NOMO-1 treated with DMSO at 0.1 percent for 48 hours (cell line): Measurements from ENCODE around the gene CD52.

Source experiments
- DNase-seq: peaks from one replicate; lab custom pipeline; 2025; ENCODE audit not compliant: unreplicated experiment; lab: John Stamatoyannopoulos, UW

Gene CD52

DNA sequence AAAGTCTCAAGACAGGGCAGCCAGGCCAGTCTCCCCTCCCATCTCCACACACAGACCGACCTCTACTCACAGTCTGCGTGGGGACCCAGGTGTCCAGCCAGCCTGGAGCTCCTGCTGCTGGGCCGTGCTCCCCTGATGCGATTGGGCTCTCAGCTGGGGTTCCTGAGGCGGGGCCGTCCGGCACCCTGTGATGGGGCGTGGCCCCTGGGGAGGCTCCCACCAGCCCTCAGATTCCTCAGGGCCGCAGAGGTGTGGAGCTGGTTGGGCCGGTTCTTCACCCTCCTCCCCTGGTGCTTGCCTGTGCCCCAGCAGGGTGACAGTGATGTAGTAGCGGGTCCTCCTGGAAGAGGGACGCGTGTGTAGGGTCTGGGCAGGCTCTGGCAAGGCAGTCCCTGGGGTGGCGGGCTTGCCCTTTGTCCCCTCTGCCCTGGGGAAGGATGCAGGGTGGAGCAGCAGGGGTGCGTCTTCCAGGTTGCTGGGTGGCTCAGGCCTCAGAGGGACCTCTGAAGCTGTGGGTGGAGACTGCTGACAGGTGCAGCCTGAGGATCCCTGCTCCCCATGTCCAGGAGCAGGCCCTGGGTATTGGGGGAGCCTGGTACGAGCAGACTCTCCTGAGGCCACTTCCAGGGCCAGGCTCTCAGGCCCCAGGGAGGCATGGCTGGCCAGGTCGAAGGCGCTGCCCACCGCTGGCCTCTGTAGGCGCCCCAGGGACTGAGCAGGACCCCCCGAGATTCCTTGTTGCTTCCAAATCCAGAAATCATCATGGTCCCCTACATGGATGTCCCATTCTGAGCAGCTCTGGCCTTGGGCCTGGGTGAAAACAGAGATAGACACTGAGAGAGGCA is 36.4 kb downstream of the CD52 start, which contains the start of gene CRYBG2:
TSS of gene CRYBG2 (minus strand) at position 155 of the 845 bp plus-strand sequence. CDS start 7,473 bp downstream, outside the sequence.
- DNase-seq: no peak

DNA sequence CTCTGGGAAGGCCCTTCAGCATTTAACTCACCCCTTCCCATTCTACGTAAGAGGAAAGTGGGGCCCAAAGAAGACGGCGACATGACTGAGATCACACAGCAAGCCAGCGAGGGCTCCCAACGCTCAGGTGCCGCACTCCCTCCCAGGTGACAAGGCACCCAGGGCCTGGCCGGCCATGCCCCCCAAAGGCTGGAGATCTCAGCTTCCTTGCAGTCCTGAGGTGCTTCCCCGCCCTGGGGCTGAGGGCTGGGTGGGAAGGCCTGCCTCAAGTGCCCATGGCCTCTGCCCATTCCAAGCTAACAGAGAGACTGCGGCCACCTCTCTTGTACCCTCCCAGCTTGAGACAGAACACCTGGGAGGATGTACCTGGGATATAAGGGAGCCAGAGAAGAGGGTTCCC is 37.2 kb downstream of the CD52 start:
- DNase-seq: no peak

DNA sequence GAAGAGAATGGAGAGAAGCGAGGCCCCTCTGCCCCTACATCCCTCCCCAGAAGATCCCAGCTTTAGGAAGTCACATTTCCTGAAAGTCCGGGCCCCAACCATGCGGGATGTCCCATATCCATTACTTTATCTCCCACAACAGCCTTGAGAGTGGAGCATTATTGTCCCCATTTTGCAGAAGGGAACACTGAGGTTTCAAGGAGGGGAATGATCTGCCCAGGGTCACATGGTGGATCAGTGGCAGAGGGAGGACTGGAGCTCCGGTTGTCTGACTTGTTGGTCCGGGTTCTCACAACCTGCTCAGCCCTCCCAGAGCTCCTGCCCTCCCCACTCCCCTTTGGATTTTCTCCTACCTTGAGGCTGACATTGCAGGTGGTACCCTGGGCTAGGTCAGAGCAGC is 38.3 kb downstream of the CD52 start:
- no peak for DNase-seq

DNA sequence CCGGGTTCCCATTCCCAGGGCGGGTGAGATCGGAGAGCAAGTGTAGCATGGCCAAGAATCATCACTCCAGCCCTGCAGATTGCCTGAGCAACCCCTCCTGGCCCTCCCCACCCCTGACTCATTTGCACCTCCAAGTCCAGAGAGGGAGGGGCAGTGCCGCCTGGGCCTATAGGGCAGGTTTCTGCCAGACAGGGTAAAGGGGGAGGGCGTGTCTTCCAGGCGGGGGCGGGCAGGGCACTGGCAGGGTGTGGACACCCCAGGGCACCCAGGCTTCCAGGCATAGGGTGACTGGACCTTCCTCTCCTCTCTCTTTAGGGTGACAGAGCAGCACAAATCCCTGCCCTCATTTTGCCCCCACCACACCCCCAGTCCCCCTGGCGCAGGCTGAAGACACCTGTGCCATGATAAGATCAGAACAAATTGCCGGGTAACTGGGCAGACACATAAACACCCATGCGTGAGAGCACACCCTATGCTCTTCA is 39.4 kb downstream of the CD52 start:
- no peak for DNase-seq

DNA sequence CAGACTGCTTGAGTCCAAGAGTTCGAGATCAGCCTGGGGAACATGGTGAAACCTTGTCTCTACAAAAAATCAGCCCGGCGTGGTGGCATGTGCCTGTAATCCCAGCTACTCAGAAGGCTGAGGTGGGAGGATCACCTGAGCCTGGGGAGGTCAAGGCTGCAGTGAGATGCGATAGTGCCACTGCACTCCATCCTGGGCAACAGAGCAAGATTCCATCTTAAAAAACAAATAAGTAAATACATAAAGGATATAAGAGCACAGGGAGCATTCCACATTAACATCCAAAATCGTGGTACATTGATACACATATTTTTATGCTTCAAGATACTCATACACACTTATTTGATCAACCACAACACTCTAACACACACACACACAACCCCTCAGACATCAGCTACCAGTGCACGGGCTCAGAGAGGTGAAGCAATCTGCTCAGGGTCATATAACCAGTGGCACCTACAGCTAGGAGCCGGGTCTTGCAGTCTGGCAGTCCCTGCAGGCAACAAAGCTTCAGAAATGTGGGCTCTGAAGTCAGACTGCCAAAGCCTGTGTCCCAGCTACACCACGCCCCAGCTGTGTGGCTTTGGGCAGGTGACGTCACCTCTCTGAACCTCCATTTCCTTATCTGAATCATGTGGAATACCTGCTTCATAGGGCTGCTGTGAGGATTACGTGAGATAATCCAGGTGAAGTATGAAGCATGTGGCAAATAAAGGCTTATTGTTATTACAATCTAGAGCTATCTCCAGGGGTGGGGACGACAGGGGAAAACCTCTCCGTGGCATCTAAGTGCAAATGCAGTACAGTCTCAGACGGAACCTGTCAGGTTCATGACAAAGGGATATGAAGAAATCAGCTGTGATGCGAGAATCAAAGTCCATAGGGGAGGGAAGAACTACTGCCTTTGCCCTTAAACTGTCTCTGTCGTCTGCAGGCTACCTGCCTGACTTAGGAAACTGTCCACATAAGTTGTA is 40.9 kb downstream of the CD52 start:
- DNase-seq: peak; percentile 69

DNA sequence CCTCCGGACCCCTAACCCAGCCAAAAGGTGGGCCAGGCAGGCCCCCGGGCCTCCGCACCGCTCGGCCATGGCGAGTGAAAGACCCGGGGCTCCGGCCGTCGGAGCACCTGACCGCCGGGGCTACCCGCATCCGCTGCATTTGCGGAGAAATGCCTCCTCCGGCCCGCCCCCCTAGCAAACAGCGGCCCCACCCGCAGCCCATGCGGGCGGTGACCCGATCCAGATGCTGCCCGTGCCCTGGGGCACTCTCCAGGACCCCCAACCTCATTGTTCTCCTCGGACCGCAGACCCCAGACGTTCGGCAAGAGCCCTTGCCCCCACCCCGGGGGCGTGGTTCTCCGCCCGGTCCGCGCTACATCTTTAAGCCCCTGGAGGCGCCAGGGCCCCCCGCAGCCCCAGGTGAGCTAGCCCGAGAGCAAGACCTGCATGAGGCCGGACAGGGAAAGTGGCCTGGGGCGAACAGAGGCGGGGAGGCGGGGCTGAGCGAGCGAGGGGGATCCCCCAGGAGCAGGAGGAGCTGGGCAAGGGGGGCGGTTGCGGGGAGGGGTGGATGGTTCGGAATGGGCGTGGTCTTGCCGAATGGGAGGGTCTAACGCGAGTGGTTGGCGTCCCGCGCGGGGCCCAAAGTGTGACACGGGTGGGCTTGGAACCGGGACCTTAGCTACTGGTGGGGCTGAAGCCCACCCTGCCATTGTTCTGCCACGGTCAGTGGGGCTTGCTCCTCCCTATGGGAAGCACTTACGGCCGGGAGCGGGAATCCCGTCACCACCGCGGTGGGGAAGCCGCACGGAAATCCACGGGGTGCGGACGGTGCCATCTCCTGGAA is 42.4 kb downstream of the CD52 start:
- DNase-seq: no peak

DNA sequence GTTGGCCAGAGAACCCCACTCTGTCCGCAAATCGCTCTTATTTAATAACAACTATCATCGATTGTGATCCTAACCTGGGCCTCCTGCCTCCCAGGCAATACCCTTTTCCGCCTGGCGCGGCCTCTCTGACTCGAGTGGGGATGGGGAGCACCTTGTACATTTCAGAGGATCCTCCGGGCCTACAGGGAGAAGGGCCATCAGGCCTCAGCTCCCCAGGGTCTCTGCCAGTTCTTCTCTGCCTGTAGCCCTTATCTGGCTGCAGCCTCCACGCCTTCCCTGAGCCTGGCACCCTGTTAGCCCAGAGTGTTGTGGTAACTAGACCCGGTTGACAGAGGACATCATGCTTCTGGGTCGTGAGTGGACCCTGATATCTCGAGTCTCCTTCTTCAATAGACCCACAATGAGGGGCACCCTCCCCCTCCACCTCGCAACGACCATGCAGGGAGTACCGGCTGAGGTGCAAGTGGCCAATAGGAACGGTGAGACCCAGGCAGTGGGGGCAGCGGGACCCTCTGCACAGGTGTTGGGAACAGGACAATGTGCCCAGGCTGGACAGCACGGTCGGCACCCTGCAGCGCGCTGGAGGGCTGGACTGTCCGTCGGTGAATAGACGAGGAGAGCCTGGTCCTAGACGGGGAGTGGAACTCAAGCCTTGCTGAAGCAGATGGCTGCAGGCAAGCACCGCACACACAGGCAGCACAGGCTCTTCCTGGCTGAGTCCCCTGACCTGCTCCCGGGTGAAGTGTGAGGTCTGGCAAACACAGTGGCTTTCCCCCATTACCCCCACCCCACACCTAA is 43.2 kb downstream of the CD52 start:
- no peak for DNase-seq

DNA sequence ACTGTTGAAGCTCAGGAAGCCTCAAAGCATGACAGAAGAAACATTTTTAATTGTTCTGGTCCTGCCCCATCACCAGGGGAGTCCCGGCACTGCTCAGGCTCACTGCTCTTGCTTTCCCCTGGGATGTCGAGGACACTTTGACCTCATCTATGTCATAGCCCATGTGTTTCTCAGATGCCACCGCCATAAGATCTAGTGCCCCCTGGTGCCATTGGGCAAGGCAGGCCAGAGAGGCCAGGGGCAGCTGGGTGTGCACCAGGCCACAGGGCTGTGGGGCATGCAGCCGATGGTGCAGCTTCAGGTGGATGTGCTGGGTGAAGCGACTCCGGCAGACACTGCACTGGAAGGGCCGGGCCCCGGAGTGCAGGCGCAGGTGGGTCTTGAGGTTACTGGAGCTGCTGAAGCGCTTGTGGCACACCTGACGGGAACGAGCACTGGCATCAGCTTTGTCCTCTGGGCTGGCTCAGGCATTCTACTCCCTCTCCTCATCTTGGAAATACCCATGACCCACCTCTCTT is 43.9 kb downstream of the CD52 start:
- no peak for DNase-seq

DNA sequence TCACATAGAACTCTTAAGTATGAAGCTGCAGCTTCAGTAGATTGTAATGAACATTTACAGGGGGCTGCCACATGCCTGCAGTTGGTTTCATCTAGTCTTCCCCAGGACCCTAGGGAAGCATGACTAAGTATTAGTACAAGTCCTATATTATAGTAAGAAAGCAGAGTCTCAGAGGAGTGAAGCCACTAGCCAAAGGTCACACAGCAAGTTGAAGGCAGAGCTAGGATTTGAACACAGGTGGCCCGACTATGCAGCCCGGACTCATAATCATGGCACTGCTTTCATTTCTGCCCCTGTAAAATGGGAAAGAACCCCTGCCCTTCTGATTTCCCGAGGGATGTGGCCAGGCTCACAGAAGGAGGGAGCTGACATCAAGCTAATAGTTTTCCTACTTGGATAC is 44.6 kb downstream of the CD52 start:
- no peak for DNase-seq

DNA sequence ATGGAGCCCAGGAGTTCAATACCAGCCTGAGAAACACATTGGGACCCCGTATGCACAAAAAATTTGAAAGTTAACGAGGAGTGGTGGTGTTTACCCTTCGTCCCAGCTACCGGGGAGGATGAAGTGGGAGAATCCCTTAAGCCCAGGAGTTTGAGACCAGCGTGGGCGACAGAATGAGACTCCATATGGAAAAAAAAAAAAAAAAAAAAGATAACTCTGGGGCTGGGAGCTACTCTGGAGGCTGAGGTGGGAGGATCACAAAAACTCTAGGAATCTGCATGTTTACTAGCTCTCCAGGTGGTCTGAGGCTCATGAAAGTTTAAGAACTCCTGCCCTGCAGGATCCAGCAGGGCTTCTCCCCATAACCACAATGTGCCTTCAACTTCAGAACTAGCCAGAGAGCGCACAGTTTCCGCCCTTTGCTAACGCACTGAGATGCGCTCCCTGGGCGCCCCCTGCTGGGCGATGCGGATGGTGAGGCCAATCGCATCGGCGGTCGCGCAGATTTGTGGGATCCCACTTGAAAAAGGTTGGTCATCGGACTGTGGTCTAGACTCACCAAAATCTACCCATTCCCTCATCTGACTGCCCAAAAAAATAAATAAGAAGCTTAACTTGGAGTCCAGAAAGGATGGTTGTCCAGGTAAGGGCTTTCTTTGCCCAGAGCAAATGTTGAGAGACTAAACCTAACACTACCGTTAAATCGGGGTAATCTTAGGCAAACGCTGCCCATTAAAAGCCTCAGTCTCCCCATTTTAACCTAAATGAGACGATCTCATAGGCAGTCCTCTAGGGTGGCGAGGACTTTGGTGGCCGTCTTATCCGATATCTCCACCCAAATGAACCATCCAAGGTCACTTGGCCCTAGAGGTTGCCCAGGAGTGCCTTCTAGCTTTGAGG is 46.0 kb downstream of the CD52 start:
- peak; percentile 80 for DNase-seq

DNA sequence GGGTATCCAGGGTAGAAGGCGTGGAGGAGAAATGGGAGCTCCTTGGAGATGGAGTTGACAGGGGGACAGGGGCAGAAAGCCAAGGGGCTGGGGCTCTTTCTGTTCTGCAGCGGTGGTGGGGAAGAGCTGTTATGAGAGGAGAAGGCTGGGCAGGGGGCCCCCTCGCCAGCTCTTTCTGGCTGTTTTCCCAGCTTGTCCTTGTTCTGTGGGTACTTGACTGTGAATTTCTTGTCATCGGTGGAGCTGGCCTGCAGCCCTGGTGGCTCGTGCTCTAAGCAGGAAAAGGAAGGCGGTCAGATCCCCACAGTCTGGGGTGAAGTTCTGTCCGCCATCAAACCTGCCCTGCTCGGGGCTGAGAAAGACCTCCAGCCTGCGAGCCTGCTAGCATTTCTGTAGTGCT is 47.2 kb downstream of the CD52 start:
- no peak for DNase-seq

DNA sequence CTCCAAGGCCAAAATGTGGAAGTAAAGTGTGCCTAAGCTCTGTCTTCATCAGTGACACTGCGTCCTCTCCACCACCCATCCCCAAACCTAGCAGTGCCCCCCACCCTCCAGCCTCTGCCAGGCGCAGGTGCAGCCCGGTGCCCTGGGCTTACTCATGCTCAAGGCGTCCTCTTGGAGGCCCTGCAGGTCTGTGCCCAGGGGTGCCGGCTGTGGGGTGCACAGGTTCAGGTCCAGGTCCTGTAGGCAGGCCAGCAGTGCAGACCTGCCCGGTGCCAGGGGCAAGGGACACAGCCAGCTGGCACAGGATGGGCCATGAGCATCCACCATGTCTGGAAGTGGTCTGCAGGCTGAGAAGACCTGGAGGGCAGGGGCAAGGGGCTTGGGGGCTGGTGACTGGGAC is 49.7 kb downstream of the CD52 start:
- no peak for DNase-seq

DNA sequence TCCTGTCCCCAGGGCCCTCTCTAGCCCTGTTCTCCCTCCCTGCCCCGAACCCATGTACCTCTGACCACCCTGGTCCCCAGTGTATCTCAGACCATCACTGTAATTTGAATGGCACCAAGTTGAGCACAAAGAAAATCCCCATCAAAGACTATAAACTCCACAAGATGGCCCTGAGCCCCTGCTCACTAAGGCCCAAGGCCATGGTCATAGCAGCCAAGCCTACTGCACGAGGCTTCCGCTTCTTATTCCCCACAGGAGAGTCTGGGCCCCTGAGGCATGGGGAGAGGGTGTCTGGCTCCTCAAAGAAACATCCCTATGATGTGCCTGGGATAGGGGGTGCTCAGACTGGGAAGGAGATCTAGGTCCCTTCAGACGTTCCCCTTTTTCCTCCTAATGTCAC is 50.2 kb downstream of the CD52 start:
- no peak for DNase-seq

DNA sequence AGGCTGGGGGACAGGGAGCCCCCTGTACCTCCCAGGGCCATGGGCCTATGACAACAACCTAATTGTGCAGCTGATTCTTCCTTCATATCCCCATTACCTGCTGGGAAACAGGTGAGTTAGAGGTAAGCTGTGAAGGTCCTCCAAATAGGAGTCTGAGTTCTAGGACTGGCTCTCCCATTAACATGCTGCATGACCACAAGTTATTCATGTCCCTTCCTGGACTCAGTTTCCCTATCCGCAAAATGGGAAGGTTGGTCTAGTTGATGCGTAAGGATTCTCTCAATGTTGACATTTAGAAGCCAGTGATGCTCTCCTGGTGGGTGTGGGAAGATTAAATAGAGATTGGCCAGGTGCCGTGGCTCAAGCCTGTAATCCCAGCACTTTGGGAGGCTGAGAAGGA is 50.7 kb downstream of the CD52 start:
- no peak for DNase-seq
